Activated naive CD8-positive, alpha-beta T cell (primary cell): ENCODE measurements around the gene ATP1B1.
A peak's percentile ranks its signal among the peaks of the same experiment; 100 is the strongest.

ENCODE experiments used
- H3K27ac Mint-ChIP-seq: one replicate; pipeline ENCODE4 v1.8.0; 2021; ENCODE audit warnings: mixed read lengths
- H3K27me3 Mint-ChIP-seq: one replicate; pipeline ENCODE4 v1.8.0; 2021; ENCODE audit warnings: mixed read lengths
- H3K36me3 Mint-ChIP-seq: one replicate; pipeline ENCODE4 v1.8.0; 2021; ENCODE audit warnings: mixed read lengths
- H3K4me1 Mint-ChIP-seq: one replicate; pipeline ENCODE4 v1.8.0; 2021; ENCODE audit warnings: low read depth, mixed read lengths
- H3K4me3 Mint-ChIP-seq: one replicate; pipeline ENCODE4 v1.8.0; 2021; ENCODE audit warnings: mild to moderate bottlenecking, mixed read lengths
- H3K9me3 Mint-ChIP-seq: one replicate; pipeline ENCODE4 v1.8.0; 2021; ENCODE audit warnings: low read depth, mixed read lengths

The ATP1B1 gene

DNA sequence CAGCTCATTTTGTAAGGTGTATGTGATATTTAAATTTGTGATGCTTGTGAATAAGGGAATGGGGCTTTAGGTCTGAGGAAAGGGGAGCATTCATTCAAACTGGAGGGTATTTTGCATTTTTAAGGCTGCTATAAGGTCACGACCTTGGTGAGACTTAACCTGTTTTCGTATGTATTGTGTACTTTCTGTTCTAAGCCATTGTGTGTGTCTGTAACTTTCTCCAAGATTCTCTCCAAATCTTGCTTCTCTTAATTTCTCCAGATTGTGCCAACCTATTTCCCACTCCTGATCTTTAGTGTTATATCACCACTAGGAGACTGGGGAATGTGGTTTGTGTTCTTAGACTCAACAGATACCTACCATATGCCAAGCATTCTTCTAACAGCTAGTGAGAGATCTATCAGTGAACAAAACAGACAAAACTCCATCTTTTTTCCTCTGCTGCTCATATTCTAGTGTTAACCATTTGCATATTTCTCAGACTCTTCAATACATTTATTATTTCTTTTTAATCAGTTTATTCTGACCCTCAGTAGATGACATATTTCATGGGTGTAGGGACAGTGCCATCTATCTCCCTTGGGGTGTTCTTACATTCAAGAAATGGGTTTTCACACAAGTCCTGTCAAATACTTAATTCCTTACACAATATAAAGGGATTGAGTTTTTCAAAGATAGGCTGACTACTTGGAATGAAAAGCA lies 27.5 kb downstream of the ATP1B1 start:
- H3K4me1 Mint-ChIP-seq = peaks cover 7% of the 10 kb centered on the region
- no peaks in the 10 kb centered on the region for H3K27me3 Mint-ChIP-seq
- H3K36me3 Mint-ChIP-seq = peaks cover 9% of the 10 kb centered on the region
- H3K27ac Mint-ChIP-seq = no peak overlapping the region
- no peak overlapping the region for H3K4me3 Mint-ChIP-seq
- no peaks in the 10 kb centered on the region for H3K9me3 Mint-ChIP-seq

DNA sequence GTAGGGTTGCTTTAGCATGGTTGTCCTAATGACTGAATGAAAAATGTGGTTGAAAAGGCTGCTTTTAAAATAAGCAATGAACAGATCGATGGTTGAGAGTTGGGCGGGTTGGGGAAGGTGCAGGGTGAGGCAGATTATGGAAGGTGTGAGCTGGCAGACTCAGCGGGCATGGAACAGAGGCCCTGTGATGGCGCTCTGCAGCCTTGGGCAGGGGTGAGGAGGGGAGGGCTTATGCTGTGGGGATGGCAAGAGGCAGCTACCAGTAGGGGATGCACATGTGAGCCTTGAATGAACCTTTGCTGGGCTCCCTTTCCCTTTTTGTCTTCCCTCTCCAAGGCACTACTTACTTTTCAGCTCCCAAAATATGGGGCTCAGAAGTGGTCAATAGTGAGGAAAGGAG lies 30.9 kb downstream of the ATP1B1 start:
- Mint-ChIP-seq H3K9me3 (no peaks in the 10 kb centered on the region), H3K27ac (no peak overlapping the region), H3K4me3 (no peak overlapping the region), H3K27me3 (no peaks in the 10 kb centered on the region), H3K4me1 (peaks cover 17% of the 10 kb centered on the region), H3K36me3 (peaks cover 5% of the 10 kb centered on the region)

DNA sequence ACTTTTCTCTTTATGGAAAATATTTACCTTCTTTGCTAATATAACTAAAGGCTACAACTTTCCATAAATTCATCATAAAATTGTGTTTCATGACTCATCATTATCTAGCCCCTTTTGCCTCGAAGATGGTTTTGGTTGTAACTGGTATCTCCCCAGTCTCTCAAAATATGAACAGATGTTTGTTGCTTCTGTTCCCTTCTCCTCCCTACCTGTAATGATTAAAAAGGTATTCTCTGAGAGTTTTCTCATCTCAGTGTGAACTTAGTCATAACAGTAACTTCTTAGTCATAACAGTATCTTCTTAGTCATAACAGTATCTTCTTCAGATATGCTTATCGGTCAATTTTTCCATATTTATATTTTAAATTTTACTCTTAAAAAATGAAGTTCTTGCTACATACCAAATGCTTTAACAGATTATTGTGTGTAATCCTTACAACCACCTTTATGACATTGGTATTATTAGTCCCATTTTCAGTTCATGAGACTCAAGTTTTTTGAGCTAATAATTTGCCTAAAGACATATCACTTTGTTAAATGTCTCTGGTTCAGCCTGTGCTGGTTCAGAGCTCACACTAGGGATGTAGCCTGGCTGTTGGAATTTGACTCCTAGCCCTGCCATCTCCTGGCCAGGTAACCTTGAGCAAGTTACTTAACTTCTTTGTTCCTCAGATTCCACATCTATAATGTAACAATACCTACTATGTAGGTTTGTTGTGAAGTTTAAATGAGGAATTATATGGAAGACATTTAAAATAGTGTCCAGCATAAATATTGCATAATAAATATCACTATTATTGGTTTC lies 32.6 kb downstream of the ATP1B1 start:
- Mint-ChIP-seq H3K9me3 (no peaks in the 10 kb centered on the region), H3K36me3 (peaks cover 2% of the 10 kb centered on the region), H3K27me3 (no peaks in the 10 kb centered on the region), H3K4me1 (peaks cover 17% of the 10 kb centered on the region), H3K27ac (peak overlapping the region; percentile 86), H3K4me3 (no peak overlapping the region)

DNA sequence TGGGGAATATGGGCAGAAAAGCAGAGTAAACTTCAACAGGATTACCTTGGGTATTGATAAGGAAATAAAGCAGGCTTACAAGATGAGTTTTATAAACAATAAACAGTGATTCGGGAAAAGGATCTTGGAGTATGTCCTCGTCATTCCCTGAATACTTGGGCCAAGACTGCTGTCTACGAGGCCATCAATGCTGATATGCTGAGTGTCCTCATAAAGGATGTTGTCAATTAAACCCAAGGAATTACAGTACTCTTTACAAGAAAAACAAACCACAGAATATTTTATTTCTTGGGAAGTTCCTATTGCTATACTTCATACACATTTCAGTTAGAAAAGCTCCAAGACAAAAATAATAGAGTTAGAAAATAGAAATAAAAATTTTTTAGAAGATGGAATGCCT lies 34.9 kb downstream of the ATP1B1 start:
- peaks cover 2% of the 10 kb centered on the region for H3K36me3 Mint-ChIP-seq
- no peak overlapping the region for H3K4me3 Mint-ChIP-seq
- H3K9me3 Mint-ChIP-seq = no peaks in the 10 kb centered on the region
- peaks cover 17% of the 10 kb centered on the region for H3K4me1 Mint-ChIP-seq
- no peak overlapping the region for H3K27ac Mint-ChIP-seq
- H3K27me3 Mint-ChIP-seq = no peaks in the 10 kb centered on the region

DNA sequence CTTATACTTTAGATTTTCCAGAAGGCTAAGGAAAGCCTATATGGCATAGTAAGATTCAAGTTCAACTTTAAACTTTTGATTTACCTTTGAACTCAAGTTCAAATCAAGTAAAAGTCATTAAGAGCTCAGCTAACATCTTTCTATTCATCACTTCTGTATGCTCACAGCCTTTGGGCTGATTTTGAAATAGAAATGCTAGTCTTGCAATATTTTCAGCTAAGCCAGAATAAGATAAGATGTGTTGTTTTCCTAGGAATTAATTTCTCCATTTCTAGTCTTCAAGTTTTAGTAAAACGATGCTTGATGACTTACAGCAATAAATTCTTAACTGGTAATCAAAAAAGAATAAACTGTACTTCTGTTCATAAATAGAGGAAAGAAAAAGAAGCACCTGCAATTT lies 35.6 kb downstream of the ATP1B1 start:
- Mint-ChIP-seq H3K27me3 (no peaks in the 10 kb centered on the region), H3K9me3 (no peaks in the 10 kb centered on the region), H3K4me3 (no peak overlapping the region), H3K27ac (no peak overlapping the region), H3K4me1 (peaks cover 17% of the 10 kb centered on the region), H3K36me3 (no peaks in the 10 kb centered on the region)

DNA sequence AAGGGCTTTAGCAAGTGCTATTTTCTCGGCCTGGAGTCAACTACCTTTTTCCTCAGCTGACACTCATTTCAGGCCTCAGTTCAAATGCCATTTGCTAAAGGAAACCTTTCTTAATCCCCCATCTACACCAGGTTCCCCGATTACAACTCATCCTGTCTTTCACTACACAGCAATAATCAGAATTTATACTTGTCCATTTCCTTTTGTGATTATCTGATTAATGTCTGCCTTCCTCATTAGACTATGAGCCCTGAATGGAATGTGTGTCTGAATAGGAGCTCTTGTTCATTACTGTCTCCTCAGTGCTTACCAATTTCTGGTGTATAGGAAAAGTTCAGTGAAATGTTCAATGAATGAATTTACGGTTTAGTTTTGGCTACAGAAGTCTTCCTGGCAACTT lies 36.9 kb downstream of the ATP1B1 start:
- H3K27me3 Mint-ChIP-seq = no peaks in the 10 kb centered on the region
- peaks cover 15% of the 10 kb centered on the region for H3K4me1 Mint-ChIP-seq
- H3K4me3 Mint-ChIP-seq = no peak overlapping the region
- H3K9me3 Mint-ChIP-seq = no peaks in the 10 kb centered on the region
- H3K27ac Mint-ChIP-seq = no peak overlapping the region
- peaks cover 2% of the 10 kb centered on the region for H3K36me3 Mint-ChIP-seq

DNA sequence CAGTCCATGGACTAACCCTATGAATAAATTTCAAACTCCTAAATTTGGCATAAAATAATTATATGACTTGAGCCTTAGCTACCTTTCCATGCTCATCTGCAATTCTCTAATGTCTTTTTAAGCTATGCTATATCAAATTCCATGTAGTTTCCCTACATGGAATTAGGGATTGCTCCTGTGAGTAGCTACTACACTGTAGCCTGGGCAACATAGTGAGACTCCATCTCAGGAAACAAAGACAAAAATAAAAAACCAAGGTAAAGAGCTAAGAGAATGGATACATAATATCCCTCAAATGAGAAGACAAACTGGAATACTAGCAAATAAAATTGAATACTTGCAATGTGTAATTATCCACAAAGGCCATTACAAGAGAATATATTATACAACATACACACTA lies 37.5 kb downstream of the ATP1B1 start:
- Mint-ChIP-seq H3K9me3 (no peaks in the 10 kb centered on the region), H3K27ac (no peak overlapping the region), H3K36me3 (peaks cover 7% of the 10 kb centered on the region), H3K4me3 (no peak overlapping the region), H3K27me3 (no peaks in the 10 kb centered on the region), H3K4me1 (peaks cover 10% of the 10 kb centered on the region)

DNA sequence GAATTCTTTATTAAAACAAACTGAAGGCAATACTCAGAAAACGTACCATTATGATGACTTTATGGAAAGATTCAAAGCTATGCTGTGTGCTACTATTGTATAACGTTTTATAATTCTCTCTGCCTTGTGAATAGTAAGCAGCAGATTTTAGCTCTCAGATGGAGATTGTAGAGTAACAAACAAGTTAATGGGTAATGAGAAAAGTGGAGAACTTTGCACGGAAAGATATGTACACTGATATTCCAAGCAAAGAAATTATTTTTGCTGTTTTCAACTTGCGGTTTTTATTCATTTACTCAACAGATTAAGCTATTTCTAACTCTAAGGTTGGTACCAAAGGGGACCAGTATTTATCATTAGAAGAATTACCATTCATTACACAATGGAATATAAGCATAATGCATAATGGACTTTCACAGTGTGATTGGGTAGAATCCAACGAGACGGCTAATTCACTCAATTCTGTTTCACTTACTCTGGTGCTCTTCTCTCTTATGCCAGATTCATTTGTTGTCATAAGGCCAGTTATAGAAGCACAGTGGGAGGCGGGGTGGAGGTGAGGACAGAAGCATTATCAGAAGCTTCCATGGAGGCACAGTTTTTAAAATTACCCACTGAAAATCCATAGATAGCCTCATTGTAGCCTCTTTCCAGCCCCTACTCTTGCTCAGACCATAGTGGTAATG lies 38.6 kb downstream of the ATP1B1 start:
- H3K36me3 Mint-ChIP-seq = peaks cover 7% of the 10 kb centered on the region
- H3K27ac Mint-ChIP-seq = no peak overlapping the region
- H3K4me1 Mint-ChIP-seq = peaks cover 2% of the 10 kb centered on the region
- no peak overlapping the region for H3K4me3 Mint-ChIP-seq
- H3K9me3 Mint-ChIP-seq = no peaks in the 10 kb centered on the region
- H3K27me3 Mint-ChIP-seq = no peaks in the 10 kb centered on the region

DNA sequence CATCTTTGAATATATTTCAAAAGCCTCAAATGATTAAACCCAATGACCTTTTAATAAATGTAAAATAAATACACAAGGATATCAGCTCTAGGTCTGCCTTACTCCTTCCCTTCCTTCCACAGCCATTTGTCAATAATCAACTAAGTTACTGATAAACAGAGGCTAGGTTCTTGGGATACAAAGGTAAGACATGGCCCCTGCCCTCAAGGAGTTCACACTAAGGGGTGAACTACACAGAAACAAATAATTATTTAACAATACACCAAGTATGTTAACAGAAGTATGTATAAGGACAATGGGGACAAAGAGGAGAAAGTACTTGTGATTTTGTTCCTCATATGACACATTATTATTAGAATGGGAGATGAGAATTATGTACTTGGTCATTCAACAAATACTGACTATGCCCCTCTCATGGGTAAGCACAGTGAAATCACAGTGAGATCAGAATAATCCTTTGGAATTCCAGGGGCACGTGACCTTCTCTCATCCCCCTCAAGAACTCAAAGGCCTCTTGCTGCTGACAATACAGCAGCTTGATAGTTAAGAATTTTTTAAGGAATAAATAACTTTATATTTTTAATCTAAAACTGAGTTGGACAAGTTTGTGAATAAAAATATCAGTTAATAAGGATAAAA lies 40.2 kb downstream of the ATP1B1 start:
- Mint-ChIP-seq H3K4me1 (no peaks in the 10 kb centered on the region), H3K27ac (no peak overlapping the region), H3K27me3 (no peaks in the 10 kb centered on the region), H3K4me3 (no peak overlapping the region), H3K9me3 (no peaks in the 10 kb centered on the region), H3K36me3 (peaks cover 7% of the 10 kb centered on the region)

DNA sequence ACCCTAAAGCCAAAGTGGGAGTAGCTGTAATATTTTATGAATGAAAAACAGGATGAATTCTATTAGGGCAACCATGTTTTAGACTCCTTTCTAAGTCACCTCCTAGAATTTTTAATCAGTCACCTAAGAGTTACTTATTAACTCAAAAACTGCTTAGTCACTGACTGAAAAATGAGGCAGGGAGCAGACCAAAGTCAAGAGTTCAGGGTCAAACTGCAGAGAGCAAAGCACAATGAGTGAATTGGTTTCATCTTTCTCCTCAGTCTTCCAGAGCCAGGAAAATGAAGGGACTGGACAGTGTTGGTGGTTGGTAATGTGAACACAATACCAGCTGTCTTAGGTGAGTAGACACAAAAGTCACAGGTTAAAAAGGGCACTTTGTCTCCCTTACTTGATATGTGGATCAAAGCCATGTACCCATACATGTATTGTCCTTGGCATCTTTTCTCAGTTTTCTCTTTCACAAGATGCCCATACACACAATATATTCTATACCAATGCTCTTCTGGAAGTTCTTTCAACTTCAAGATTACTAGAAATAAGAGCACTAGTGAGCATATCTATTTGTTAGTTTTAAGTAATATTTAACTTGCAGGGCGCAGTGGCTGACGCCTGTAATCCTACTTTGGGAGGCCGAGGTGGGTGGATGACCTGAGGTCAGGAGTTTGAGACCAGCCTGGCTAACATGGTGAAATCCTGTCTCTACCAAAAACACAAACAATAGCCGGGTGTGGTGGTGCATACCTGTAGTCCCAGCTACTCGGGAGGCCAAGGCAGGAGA lies 42.2 kb downstream of the ATP1B1 start:
- H3K36me3 Mint-ChIP-seq = peaks cover 15% of the 10 kb centered on the region
- no peaks in the 10 kb centered on the region for H3K27me3 Mint-ChIP-seq
- H3K27ac Mint-ChIP-seq = no peak overlapping the region
- H3K4me3 Mint-ChIP-seq = no peak overlapping the region
- H3K4me1 Mint-ChIP-seq = no peaks in the 10 kb centered on the region
- H3K9me3 Mint-ChIP-seq = no peaks in the 10 kb centered on the region

DNA sequence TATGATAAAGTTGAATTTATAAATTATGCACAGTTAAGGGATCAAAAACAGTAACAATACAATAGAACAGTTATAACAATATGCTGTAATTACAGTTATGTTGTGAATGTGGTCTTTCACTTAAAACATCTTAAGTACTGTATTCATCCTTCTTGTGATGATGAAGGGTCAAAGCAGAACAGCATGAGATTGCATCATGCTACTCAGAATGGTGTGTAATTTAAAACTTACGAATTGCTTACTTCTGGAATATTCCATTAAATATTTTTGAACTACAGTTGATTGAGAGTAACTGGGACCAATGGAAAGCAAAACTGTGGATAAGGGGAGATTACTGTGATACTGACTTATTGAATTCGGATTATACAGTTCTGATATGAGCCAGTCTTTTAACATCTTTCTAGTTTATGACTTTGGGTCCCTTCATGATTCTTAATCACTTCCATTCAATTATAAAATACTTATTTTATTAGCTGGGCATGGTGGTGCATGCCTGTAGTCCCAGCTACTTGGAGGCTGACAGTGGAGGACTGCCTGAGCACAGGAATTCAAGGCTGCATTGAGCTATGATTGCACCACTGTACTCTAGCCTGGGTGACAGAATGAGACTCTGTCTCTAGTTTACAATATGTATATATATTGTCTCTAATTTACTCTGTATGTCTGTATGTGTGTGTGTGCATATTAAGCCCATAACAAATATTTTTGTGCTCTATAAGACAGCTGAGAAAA lies 43.2 kb downstream of the ATP1B1 start:
- no peaks in the 10 kb centered on the region for H3K4me1 Mint-ChIP-seq
- no peaks in the 10 kb centered on the region for H3K27me3 Mint-ChIP-seq
- H3K9me3 Mint-ChIP-seq = no peaks in the 10 kb centered on the region
- no peak overlapping the region for H3K27ac Mint-ChIP-seq
- H3K36me3 Mint-ChIP-seq = peaks cover 15% of the 10 kb centered on the region
- no peak overlapping the region for H3K4me3 Mint-ChIP-seq

DNA sequence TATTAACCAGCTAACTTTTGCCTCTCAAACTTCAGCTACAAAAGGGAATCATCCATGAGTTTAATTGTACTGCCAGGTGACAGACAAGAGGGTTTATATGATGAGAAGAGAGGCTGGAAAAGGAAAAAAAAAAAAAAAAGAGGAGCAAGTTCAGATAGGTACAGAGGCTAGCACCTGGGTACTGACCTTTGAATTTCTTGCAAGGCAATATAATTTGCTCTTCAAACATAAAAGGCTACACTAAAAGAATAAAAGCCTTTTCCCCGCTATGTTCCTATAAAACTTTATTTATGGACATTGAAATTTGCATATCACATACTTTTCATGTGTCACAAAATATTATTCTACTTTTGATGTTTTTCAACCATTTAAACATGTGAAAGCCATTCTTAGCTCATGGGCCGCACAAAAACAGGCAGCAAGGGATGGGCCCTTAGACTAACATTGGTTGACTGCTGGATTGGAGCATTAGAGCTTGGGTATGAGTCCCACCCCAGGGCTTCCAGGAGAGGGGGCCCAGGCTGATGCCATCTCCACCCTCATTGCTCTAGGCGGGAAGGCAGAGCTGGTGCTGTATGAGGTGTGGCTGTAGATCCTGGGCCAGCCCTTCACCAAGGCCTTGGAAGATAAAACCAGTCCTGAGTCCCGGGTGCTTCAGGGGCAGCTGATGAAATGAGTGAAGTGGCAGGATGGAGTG lies 44.3 kb downstream of the ATP1B1 start:
- H3K36me3 Mint-ChIP-seq = peaks cover 18% of the 10 kb centered on the region
- H3K27me3 Mint-ChIP-seq = no peaks in the 10 kb centered on the region
- no peak overlapping the region for H3K27ac Mint-ChIP-seq
- no peaks in the 10 kb centered on the region for H3K9me3 Mint-ChIP-seq
- H3K4me3 Mint-ChIP-seq = no peak overlapping the region
- H3K4me1 Mint-ChIP-seq = no peaks in the 10 kb centered on the region

DNA sequence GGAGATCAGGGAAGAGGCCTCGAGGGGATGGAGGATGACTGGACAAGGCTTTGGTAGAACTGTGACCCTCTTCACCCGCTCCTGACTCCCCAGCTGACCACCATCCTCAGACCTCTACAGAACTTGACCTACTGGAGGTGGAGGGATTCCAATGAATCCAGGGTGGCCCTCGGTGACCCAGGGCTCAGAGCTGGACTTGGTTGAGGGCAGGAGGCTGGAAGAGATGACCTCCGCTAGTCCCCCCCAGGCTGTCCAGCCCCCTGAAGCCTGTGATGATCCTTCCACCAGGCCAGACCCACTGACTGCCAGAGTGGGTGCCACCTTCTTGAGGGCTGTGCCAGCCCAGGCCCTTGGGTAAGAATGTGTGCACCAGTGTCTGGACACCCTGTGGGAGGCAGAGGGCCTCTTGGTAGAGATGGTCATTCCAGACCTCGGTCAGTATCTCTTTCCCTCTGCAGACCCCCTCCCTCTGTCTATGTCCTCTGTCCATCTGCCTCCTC lies 44.9 kb downstream of the ATP1B1 start:
- Mint-ChIP-seq H3K4me1 (no peaks in the 10 kb centered on the region), H3K9me3 (no peaks in the 10 kb centered on the region), H3K4me3 (no peak overlapping the region), H3K27me3 (no peaks in the 10 kb centered on the region), H3K36me3 (peaks cover 18% of the 10 kb centered on the region), H3K27ac (no peak overlapping the region)
